HEK293 (cell line): ENCODE data around the gene XYLT2.
"Not testable (repeated sequence)": the region's sequence is repeated elsewhere in the genome, so short reads cannot be mapped to it uniquely, and the experiment has no call there.

Experiments used
- CTCF ChIA-PET: fragments of 350-600 bp; formaldehyde crosslinking; extraction: SDS; loops from one replicate; lab custom pipeline; 2021; ENCODE audit warnings: antibody characterized with exemption; lab: Yijun Ruan, JAX
- POLR2A ChIA-PET: fragments of 300-600 bp; formaldehyde crosslinking; extraction: SDS; loops from one replicate; lab custom pipeline; 2020; ENCODE audit warnings: antibody characterized with exemption, inconsistent platforms; lab: Yijun Ruan, JAX
- H3K27ac ChIP-seq: fragments of 200-500 bp; sonication (Bioruptor generic); 2 replicates; pipeline ENCODE4 v1.5.1; 2014; ENCODE audit warnings: low read depth, low read length, control low read depth, inconsistent platforms; ENCODE audit errors: extremely low read depth
- H3K36me3 ChIP-seq, 2 experiments: fragments of 200-500 bp in 1 of 2; sonication (Bioruptor generic) in 1 of 2; 1 replicate in 1 of 2; 2 replicates in 1 of 2; pipeline ENCODE4 v1.5.1; 2014 to 2017; ENCODE audit warnings: inconsistent platforms in 2 of 2, low read length in 2 of 2; ENCODE audit not compliant: control insufficient read depth in 2 of 2, insufficient read depth in 1 of 2
- H3K4me1 ChIP-seq: fragments of 200-500 bp; sonication (Bioruptor generic); 2 replicates; pipeline ENCODE4 v1.5.1; 2014; ENCODE audit warnings: mild to moderate bottlenecking, low read length, inconsistent platforms; ENCODE audit not compliant: control insufficient read depth, insufficient read depth
- H3K4me3 ChIP-seq: 2 replicates; pipeline ENCODE4 v1.5.1; 2011; ENCODE audit warnings: low read depth, mild to moderate bottlenecking, control low read depth, low read length, moderate library complexity
- H3K9me3 ChIP-seq: fragments of 200-500 bp; sonication (Bioruptor generic); 2 replicates; pipeline ENCODE4 v1.5.1; 2014; ENCODE audit warnings: low read depth, low read length, inconsistent platforms; ENCODE audit not compliant: control insufficient read depth, insufficient read depth
- BCL11A ChIP-seq: fragments of 450-650 bp; formaldehyde crosslinking; IDR thresholded peaks from 2 replicates; pipeline ENCODE4 v1.5.1; 2016; ENCODE audit warnings: low read depth, missing biosample characterization, missing genetic modification characterization
- EGR2 ChIP-seq: fragments of 450-650 bp; formaldehyde crosslinking; IDR thresholded peaks from 2 replicates; pipeline ENCODE4 v1.5.1; 2016; ENCODE audit warnings: low read depth, missing biosample characterization, missing genetic modification characterization
- GLI2 ChIP-seq: fragments of 450-650 bp; formaldehyde crosslinking; IDR thresholded peaks from 2 replicates; pipeline ENCODE4; 2017; ENCODE audit warnings: missing biosample characterization, missing genetic modification characterization, low read depth, borderline replicate concordance
- KLF9 ChIP-seq: fragments of 450-650 bp; formaldehyde crosslinking; IDR thresholded peaks from 2 replicates; pipeline ENCODE4 v1.5.1; 2016; ENCODE audit warnings: missing biosample characterization, missing genetic modification characterization, low read depth
- RBAK ChIP-seq: fragments of 450-650 bp; formaldehyde crosslinking; IDR thresholded peaks from 2 replicates; pipeline ENCODE4 v1.5.1; 2016; ENCODE audit warnings: missing biosample characterization, missing genetic modification characterization
- ZBTB48 ChIP-seq: fragments of 450-650 bp; formaldehyde crosslinking; IDR thresholded peaks from 2 replicates; pipeline ENCODE4 v1.5.1; 2016; ENCODE audit warnings: missing biosample characterization, missing genetic modification characterization
- ZFHX2 ChIP-seq: fragments of 450-650 bp; formaldehyde crosslinking; conservative IDR thresholded peaks from 2 replicates; pipeline ENCODE4 v1.5.1; 2016; ENCODE audit warnings: missing biosample characterization, missing genetic modification characterization
- ZNF274 ChIP-seq, 2 experiments: fragments of 200-500 bp in 1 of 2; fragments of 450-650 bp in 1 of 2; sonication (Bioruptor generic) in 1 of 2; formaldehyde crosslinking in 1 of 2; IDR thresholded peaks; 2 replicates each; pipeline versions ENCODE4 v1.5.1 to v1.6.1; 2014 to 2016; ENCODE audit warnings: borderline replicate concordance in 1 of 2, inconsistent platforms in 1 of 2, low read length in 1 of 2, missing biosample characterization in 1 of 2, missing genetic modification characterization in 1 of 2
- ZNF366 ChIP-seq: fragments of 450-650 bp; formaldehyde crosslinking; conservative IDR thresholded peaks from 2 replicates; pipeline ENCODE4 v1.5.1; 2016; ENCODE audit warnings: missing biosample characterization, missing genetic modification characterization
- ZNF416 ChIP-seq: fragments of 450-650 bp; formaldehyde crosslinking; IDR thresholded peaks from 2 replicates; pipeline ENCODE4 v1.5.1; 2016; ENCODE audit warnings: missing biosample characterization, missing genetic modification characterization
- ZNF518A ChIP-seq: fragments of 450-650 bp; formaldehyde crosslinking; conservative IDR thresholded peaks from 2 replicates; pipeline ENCODE4 v1.5.1; 2016; ENCODE audit warnings: low read depth, missing biosample characterization, missing genetic modification characterization
- ZNF529 ChIP-seq: fragments of 450-650 bp; formaldehyde crosslinking; IDR thresholded peaks from 2 replicates; pipeline ENCODE4 v1.5.1; 2017; ENCODE audit warnings: missing genetic modification characterization, missing biosample characterization; ENCODE audit not compliant: insufficient replicate concordance
- ZNF548 ChIP-seq: fragments of 450-650 bp; formaldehyde crosslinking; IDR thresholded peaks from 2 replicates; pipeline ENCODE4 v1.5.1; 2016; ENCODE audit warnings: missing biosample characterization, missing genetic modification characterization
- ZNF561 ChIP-seq: fragments of 450-650 bp; IDR thresholded peaks from 2 replicates; pipeline ENCODE4 v1.5.1; 2018; ENCODE audit warnings: missing biosample characterization, missing genetic modification characterization, borderline replicate concordance
- ZNF585B ChIP-seq: fragments of 450-650 bp; formaldehyde crosslinking; IDR thresholded peaks from 2 replicates; pipeline ENCODE4 v1.5.1; 2016; ENCODE audit warnings: missing biosample characterization, missing genetic modification characterization
- ZNF596 ChIP-seq: fragments of 450-650 bp; IDR thresholded peaks from 2 replicates; pipeline ENCODE4 v1.5.0; 2018; ENCODE audit warnings: missing biosample characterization, mild to moderate bottlenecking, missing genetic modification characterization, moderate library complexity
- ZXDB ChIP-seq: fragments of 450-650 bp; formaldehyde crosslinking; IDR thresholded peaks from 2 replicates; pipeline ENCODE4 v1.5.1; 2016; ENCODE audit warnings: missing biosample characterization, missing genetic modification characterization
- TF ChIP-seq, protein P1 (sequence below): fragments of 450-650 bp; formaldehyde crosslinking; IDR thresholded peaks from 2 replicates; pipeline ENCODE4; 2016; ENCODE audit warnings: missing biosample characterization, missing genetic modification characterization
- TF ChIP-seq, protein P2 (sequence below): fragments of 450-650 bp; formaldehyde crosslinking; IDR thresholded peaks from 2 replicates; pipeline ENCODE4 v1.5.1; 2016; ENCODE audit warnings: missing biosample characterization, missing genetic modification characterization

Gene XYLT2

DNA sequence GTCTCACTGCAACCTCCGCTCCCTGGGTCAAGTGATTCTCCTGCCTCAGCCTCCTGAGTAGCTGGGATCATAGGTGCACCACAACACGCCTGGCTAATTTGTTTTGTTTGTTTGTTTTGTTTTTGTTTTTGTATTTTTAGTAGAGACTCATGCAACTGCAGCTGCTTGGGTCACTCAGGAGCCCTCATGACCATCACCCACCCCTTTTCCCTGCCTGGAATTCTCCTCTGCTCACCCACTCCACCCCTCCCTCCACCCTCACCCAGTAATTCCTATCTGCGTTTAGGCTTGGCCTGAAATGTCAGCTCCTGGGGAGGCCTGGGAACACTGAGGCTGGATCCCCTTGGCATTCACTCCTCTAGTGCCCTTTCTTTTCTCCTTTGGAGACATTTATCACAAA is 46.1 kb upstream of the XYLT2 start:
- TF ChIP-seq ZNF416 (tag by site-specific recombination) (no peak), ZNF596 (tag by site-specific recombination) (no peak), BCL11A (tag by site-specific recombination) (no peak), EGR2 (tag by site-specific recombination) (peak; percentile 67; the same call in 1 of the 2 replicates), ZFHX2 (peak; percentile 44)
- Histone ChIP-seq H3K9me3 (no peaks in the 10 kb centered on the region), H3K4me3 (no peak overlapping the region), H3K4me1 (no peaks in the 10 kb centered on the region), H3K27ac (no peak overlapping the region), H3K36me3 (no peaks in the 10 kb centered on the region)
- ChIA-PET POLR2A (no interaction called here), CTCF (interaction anchor here (0.8 to 14.8 kb wide), 7 partner anchors 12 to 206 kb away, joined by 3 to 308 read pairs (median 10); partner anchors contain the start of genes COL1A1, SGCA and TMEM92)

GRCh38 chr17:50300824-50301223 is 45.1 kb upstream of the XYLT2 start:
- POLR2A ChIA-PET, result interaction anchor here (0.6 kb wide), 1 partner anchor 149 kb away, joined by 3 read pairs; no protein-coding TSS in a partner anchor
- TF ChIP-seq ZNF366 (tag by site-specific recombination), result peak; percentile 85
- not testable (repeated sequence) for H3K27ac ChIP-seq, H3K4me3 ChIP-seq, H3K4me1 ChIP-seq, H3K9me3 ChIP-seq, H3K36me3 ChIP-seq
- CTCF ChIA-PET, result interaction anchor here (0.7 to 14.8 kb wide), 8 partner anchors 18 to 207 kb away, joined by 3 to 308 read pairs (median 5); partner anchors contain the start of genes COL1A1 and SGCA

DNA sequence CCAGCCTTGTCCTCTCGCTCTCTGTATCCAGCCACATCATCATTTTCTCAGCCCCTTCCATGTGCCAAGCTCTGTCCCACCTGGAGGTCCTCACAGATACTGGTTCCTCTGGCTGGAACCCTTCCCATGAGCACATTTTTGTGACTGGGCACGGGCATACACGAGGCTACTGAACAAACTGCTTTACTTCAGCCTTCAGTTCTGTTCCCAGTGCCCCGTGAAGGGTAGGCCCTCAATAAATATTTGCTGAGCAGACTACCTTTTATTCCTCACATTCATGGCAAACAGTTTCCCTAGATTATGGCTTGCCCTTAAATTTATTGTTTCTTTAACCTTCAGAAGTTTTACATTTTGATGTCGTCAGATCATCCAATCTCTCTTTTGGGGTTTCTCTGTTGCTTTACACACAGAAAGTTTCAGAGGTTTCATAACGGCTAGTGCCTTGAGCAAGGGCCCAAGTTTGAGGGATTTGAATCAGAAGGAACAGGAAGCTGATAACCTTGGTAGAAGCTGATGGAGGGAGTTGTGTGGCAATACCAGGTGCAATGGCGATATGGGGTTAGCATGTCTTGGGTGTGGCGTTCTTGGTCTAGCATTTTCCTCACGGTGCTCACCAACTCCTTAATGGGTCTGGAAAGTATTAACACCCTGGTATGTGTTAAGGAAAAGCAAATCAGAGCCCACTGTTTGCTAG is 43.9 kb upstream of the XYLT2 start:
- Histone ChIP-seq H3K27ac (no peak overlapping the region), H3K9me3 (no peaks in the 10 kb centered on the region), H3K36me3 (no peaks in the 10 kb centered on the region), H3K4me1 (no peaks in the 10 kb centered on the region), H3K4me3 (no peak overlapping the region)
- POLR2A ChIA-PET, result no interaction called here
- CTCF ChIA-PET, result interaction anchor here (0.9 to 2.6 kb wide), 4 partner anchors 19 to 208 kb away, joined by 3 to 10 read pairs (median 4); no protein-coding TSS in a partner anchor
- TF ChIP-seq ZNF274 (IDR thresholded peaks at IDR 0.05; ENCODE audit: low read length) (no peak), ZNF274 (tag by site-specific recombination; IDR thresholded peaks at IDR 0.05; ENCODE audit: borderline replicate concordance) (no peak)

GRCh38 chr17:50303051-50303450 is 42.9 kb upstream of the XYLT2 start:
- CTCF ChIA-PET, result interaction anchor here (0.6 to 0.9 kb wide), 3 partner anchors 20 to 418 kb away, joined by 3 to 13 read pairs (median 6); no protein-coding TSS in a partner anchor
- TF ChIP-seq GLI2 (no peak), ZNF548 (tag by site-specific recombination) (no peak), ZNF518A (tag by site-specific recombination) (no peak), ZNF585B (tag by site-specific recombination) (no peak), ZXDB (tag by site-specific recombination) (no peak), ZNF561 (tag by site-specific recombination) (no peak), ZNF529 (no peak), KLF9 (tag by site-specific recombination) (no peak), ZBTB48 (tag by site-specific recombination) (no peak), EGR2 (tag by site-specific recombination) (no peak), RBAK (tag by site-specific recombination) (no peak)
- TF ChIP-seq, protein P1, sequence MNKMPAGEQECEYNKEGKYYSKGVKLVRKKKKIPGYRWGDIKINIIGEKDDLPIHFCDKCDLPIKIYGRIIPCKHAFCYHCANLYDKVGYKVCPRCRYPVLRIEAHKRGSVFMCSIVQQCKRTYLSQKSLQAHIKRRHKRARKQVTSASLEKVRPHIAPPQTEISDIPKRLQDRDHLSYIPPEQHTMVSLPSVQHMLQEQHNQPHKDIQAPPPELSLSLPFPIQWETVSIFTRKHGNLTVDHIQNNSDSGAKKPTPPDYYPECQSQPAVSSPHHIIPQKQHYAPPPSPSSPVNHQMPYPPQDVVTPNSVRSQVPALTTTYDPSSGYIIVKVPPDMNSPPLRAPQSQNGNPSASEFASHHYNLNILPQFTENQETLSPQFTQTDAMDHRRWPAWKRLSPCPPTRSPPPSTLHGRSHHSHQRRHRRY (tag by site-specific recombination), result no peak
- TF ChIP-seq, protein P2, sequence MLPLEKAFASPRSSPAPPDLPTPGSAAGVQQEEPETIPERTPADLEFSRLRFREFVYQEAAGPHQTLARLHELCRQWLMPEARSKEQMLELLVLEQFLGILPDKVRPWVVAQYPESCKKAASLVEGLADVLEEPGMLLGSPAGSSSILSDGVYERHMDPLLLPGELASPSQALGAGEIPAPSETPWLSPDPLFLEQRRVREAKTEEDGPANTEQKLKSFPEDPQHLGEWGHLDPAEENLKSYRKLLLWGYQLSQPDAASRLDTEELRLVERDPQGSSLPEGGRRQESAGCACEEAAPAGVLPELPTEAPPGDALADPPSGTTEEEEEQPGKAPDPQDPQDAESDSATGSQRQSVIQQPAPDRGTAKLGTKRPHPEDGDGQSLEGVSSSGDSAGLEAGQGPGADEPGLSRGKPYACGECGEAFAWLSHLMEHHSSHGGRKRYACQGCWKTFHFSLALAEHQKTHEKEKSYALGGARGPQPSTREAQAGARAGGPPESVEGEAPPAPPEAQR (tag by site-specific recombination), result no peak

More at GRCh38 chr17:50303051-50303450, 42.9 kb upstream of the XYLT2 start:
- no peak overlapping the region for H3K4me3 ChIP-seq
- no peaks in the 10 kb centered on the region for H3K36me3 ChIP-seq
- H3K9me3 ChIP-seq, result no peaks in the 10 kb centered on the region
- no peaks in the 10 kb centered on the region for H3K4me1 ChIP-seq
- POLR2A ChIA-PET, result interaction anchor here (0.6 kb wide), 1 partner anchor 33 kb away, joined by 3 read pairs; no protein-coding TSS in a partner anchor
- H3K27ac ChIP-seq, result no peak overlapping the region
